ENCODE data around the gene UBE2D4.
"Not testable (repeated sequence)": the region's sequence is repeated elsewhere in the genome, so short reads cannot be mapped to it uniquely, and the experiment has no call there.

GRCh38 chr7:43974725-43975482 lies 48.7 kb downstream of the UBE2D4 start:
- TF ChIP-seq POLR2A, CTCF, EP300 (IDR thresholded peaks at IDR 0.05): not testable (repeated sequence)
